WTC11 (cell line): ENCODE measurements around the gene SIRPB2. TPM values are rescaled to one million over a fixed set of nuclear protein-coding genes. Genes with fewer than 3 reads are reported as not detected.

ENCODE experiments used
- ATAC-seq: fragments of 200-7000 bp; cut with Tn5 transposase; 2 replicates; pipeline ENCODE4 v1.10.0; 2021; ENCODE audit warnings: mild to moderate bottlenecking, moderate library complexity
- CTCF ChIA-PET: fragments of 300-600 bp; sonication (Branson Sonifier 250); formaldehyde crosslinking; loops from one replicate; lab custom pipeline; 2021; ENCODE audit warnings: antibody characterized with exemption; lab: Charles Lee
- POLR2A ChIA-PET: fragments of 350-600 bp; sonication (Branson Sonifier 250); formaldehyde crosslinking; loops from one replicate; lab custom pipeline; 2021; ENCODE audit warnings: antibody characterized with exemption; lab: Charles Lee
- DNase-seq: peaks from one replicate; pipeline ENCODE4 v3.0.0; 2021; ENCODE audit warnings: low spot score
- H3K27ac Mint-ChIP-seq: 2 replicates; pipeline ENCODE4 v1.8.0; 2021; ENCODE audit warnings: mixed read lengths
- H3K27me3 Mint-ChIP-seq: 2 replicates; pipeline ENCODE4 v1.8.0; 2021; ENCODE audit warnings: low read depth, mild to moderate bottlenecking, moderate library complexity, mixed read lengths
- H3K36me3 Mint-ChIP-seq: 2 replicates; pipeline ENCODE4 v1.8.0; 2021; ENCODE audit warnings: mixed read lengths
- H3K4me1 Mint-ChIP-seq: 2 replicates; pipeline ENCODE4 v1.8.0; 2022; ENCODE audit warnings: mixed read lengths
- H3K4me3 Mint-ChIP-seq: 2 replicates; pipeline ENCODE4 v1.8.0; 2021; ENCODE audit warnings: mild to moderate bottlenecking, moderate library complexity, mixed read lengths
- H3K9me3 Mint-ChIP-seq: 2 replicates; pipeline ENCODE4 v1.8.0; 2021; ENCODE audit warnings: mixed read lengths
- ATF1 ChIP-seq: sonication (generic); formaldehyde crosslinking; IDR thresholded peaks from 2 replicates; pipeline ENCODE4 v1.8.1; 2023; ENCODE audit warnings: mild to moderate bottlenecking, moderate library complexity, missing genetic modification reagents
- CBFB ChIP-seq: sonication (generic); formaldehyde crosslinking; IDR thresholded peaks from 2 replicates; pipeline ENCODE4 v1.8.1; 2022; ENCODE audit warnings: mild to moderate bottlenecking, low read depth, missing genetic modification reagents
- GABPB1 ChIP-seq: sonication (generic); formaldehyde crosslinking; IDR thresholded peaks from 2 replicates; pipeline ENCODE4 v1.8.1; 2023; ENCODE audit warnings: mild to moderate bottlenecking, missing genetic modification reagents
- GRHL2 ChIP-seq: fragments of 250-450 bp; sonication (Bioruptor Pico); IDR thresholded peaks from 2 replicates; pipeline ENCODE4 v1.8.0; 2022; ENCODE audit warnings: mild to moderate bottlenecking, moderate library complexity; ENCODE audit not compliant: insufficient replicate concordance, severe bottlenecking
- GTF2I ChIP-seq: fragments of 250-450 bp; sonication (Bioruptor Pico); conservative IDR thresholded peaks from 2 replicates; pipeline ENCODE4 v1.4.0; 2021; ENCODE audit warnings: mild to moderate bottlenecking
- JAZF1 ChIP-seq: fragments of 250-450 bp; sonication (Bioruptor Pico); IDR thresholded peaks from 2 replicates; pipeline ENCODE4 v1.9.0; 2021; ENCODE audit warnings: moderate library complexity, mild to moderate bottlenecking, inconsistent platforms
- JUN ChIP-seq: sonication (generic); formaldehyde crosslinking; IDR thresholded peaks from 2 replicates; pipeline ENCODE4 v1.8.0; 2023; ENCODE audit warnings: mild to moderate bottlenecking, missing genetic modification reagents
- KAT7 ChIP-seq: sonication (generic); formaldehyde crosslinking; IDR thresholded peaks from 2 replicates; pipeline ENCODE4 v1.8.1; 2023; ENCODE audit warnings: missing genetic modification reagents, mild to moderate bottlenecking, borderline replicate concordance
- NFE2L1 ChIP-seq: sonication (generic); formaldehyde crosslinking; IDR thresholded peaks from 2 replicates; pipeline ENCODE4 v1.8.1; 2023; ENCODE audit warnings: missing genetic modification reagents
- NR3C1 ChIP-seq: sonication (generic); formaldehyde crosslinking; conservative IDR thresholded peaks from 2 replicates; pipeline ENCODE4 v1.8.1; 2023; ENCODE audit warnings: low read depth, mild to moderate bottlenecking, missing genetic modification reagents
- ZNF138 ChIP-seq: sonication (generic); formaldehyde crosslinking; conservative IDR thresholded peaks from 2 replicates; pipeline ENCODE4 v1.8.1; 2022; ENCODE audit warnings: mild to moderate bottlenecking, moderate library complexity, missing genetic modification reagents
- ZNF219 ChIP-seq: sonication (generic); formaldehyde crosslinking; IDR thresholded peaks from 2 replicates; pipeline ENCODE4 v1.8.0; 2023; ENCODE audit warnings: missing genetic modification reagents, mild to moderate bottlenecking, borderline replicate concordance
- ZNF396 ChIP-seq: fragments of 250-450 bp; sonication (Bioruptor Pico); IDR thresholded peaks from 2 replicates; pipeline ENCODE4 v1.8.0; 2021; ENCODE audit warnings: mild to moderate bottlenecking, moderate library complexity, borderline replicate concordance
- total RNA-seq: library from RNA; stranded (reverse); gene quantifications from 3 replicates; pipeline ENCODE4 v1.2.3, GENCODE V29; 2021
- TF ChIP-seq, protein P1 (sequence below): sonication (generic); formaldehyde crosslinking; IDR thresholded peaks from 2 replicates; pipeline ENCODE4 v1.8.0; 2022; ENCODE audit warnings: mild to moderate bottlenecking, missing genetic modification reagents
- TF ChIP-seq, protein P2 (sequence below): sonication (generic); formaldehyde crosslinking; IDR thresholded peaks from 2 replicates; pipeline ENCODE4 v1.8.1; 2022; ENCODE audit warnings: low read depth, missing genetic modification reagents, borderline replicate concordance
- TF ChIP-seq, protein P3 (sequence below): sonication (generic); formaldehyde crosslinking; IDR thresholded peaks from 2 replicates; pipeline ENCODE4 v1.8.0; 2022; ENCODE audit warnings: mild to moderate bottlenecking, missing genetic modification reagents
- TF ChIP-seq, protein P4 (sequence below): fragments of 250-450 bp; sonication (Bioruptor Pico); IDR thresholded peaks from 2 replicates; pipeline ENCODE4 v1.8.0; 2021; ENCODE audit warnings: mild to moderate bottlenecking
- TF ChIP-seq, protein P5 (sequence below): sonication (generic); formaldehyde crosslinking; IDR thresholded peaks from 2 replicates; pipeline ENCODE4 v1.8.1; 2023; ENCODE audit warnings: mild to moderate bottlenecking, missing genetic modification reagents
- TF ChIP-seq, protein P6 (sequence below): sonication (generic); formaldehyde crosslinking; IDR thresholded peaks from 2 replicates; pipeline ENCODE4 v1.8.1; 2022; ENCODE audit warnings: mild to moderate bottlenecking, missing genetic modification reagents, moderate library complexity, borderline replicate concordance
- TF ChIP-seq, protein P7 (sequence below): sonication (generic); formaldehyde crosslinking; IDR thresholded peaks from 2 replicates; pipeline ENCODE4 v1.8.1; 2023; ENCODE audit warnings: mild to moderate bottlenecking, missing genetic modification reagents, borderline replicate concordance

The SIRPB2 gene
- total RNA-seq, 1 experiment from 2014 or later = not detected

DNA sequence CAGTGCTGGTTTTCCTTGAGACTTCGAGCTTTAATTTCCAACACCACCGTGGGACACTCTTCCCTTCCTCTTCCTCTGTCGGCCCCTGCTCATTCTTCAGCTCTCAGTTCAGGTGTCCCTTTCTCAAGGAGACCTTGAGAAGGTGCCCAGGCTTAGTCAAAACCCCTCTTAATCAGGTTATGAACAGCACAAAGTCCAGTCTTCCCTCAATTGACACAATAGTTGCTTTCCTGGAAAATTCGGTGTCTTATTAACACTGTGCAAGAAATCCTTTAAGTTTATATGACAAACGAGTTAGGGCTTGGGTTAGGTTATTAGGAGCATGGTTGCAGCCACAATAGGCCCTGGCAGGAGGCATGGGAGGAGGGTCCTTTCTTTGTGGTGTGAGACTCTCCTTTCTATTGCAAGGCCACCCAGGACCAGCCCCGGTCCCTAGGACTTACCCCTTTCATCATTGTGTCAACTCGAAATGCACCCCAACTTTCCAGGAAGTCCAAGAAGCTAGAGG is 23.0 kb downstream of the SIRPB2 start (continued):
- TF ChIP-seq, protein P1, sequence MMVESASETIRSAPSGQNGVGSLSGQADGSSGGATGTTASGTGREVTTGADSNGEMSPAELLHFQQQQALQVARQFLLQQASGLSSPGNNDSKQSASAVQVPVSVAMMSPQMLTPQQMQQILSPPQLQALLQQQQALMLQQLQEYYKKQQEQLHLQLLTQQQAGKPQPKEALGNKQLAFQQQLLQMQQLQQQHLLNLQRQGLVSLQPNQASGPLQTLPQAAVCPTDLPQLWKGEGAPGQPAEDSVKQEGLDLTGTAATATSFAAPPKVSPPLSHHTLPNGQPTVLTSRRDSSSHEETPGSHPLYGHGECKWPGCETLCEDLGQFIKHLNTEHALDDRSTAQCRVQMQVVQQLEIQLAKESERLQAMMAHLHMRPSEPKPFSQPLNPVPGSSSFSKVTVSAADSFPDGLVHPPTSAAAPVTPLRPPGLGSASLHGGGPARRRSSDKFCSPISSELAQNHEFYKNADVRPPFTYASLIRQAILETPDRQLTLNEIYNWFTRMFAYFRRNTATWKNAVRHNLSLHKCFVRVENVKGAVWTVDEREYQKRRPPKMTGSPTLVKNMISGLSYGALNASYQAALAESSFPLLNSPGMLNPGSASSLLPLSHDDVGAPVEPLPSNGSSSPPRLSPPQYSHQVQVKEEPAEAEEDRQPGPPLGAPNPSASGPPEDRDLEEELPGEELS (CRISPR knock-in tag) = no peak
- TF ChIP-seq, protein P2, sequence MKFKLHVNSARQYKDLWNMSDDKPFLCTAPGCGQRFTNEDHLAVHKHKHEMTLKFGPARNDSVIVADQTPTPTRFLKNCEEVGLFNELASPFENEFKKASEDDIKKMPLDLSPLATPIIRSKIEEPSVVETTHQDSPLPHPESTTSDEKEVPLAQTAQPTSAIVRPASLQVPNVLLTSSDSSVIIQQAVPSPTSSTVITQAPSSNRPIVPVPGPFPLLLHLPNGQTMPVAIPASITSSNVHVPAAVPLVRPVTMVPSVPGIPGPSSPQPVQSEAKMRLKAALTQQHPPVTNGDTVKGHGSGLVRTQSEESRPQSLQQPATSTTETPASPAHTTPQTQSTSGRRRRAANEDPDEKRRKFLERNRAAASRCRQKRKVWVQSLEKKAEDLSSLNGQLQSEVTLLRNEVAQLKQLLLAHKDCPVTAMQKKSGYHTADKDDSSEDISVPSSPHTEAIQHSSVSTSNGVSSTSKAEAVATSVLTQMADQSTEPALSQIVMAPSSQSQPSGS = no peak
- TF ChIP-seq, protein P3, sequence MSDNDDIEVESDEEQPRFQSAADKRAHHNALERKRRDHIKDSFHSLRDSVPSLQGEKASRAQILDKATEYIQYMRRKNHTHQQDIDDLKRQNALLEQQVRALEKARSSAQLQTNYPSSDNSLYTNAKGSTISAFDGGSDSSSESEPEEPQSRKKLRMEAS = no peak
- TF ChIP-seq ZNF396 (CRISPR knock-in tag) = no peak

DNA sequence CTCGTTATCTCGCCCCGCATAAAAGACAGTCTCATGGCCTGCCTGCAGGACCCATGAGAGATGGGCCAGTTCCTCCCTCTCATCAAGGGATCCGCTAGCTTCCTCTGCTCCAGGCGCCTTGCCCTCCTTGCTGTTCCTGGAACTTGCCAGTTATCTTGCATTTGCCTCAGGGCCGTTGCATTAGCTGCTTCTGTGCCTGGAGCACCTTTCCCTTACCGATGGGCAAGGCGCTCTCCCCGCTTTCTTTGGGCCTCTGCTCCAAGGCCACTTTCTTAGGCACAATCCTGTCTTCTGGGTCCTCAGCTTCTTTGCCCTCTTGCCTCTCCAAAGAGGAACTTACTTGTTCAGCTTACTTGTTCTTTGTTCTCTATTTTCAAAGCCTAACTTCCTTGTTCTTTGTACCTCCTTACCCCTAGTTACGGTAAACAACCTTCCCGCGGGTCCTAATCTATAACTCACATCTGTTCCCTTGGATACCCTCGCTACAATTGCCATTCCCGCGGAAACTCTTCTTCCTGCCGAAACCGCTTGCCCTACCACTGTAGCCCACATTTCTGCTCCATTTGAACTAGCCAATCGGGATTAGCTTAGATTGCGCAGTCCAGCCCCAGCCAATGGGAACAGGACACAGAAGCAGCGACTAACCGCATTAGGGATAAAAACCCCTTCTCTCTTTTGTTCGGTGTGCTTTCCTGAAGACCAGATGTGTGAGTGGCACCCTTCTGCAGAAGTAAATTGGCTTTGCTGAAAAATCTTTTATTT is 23.7 kb downstream of the SIRPB2 start:
- no peak for ATAC-seq
- Mint-ChIP-seq H3K4me3 (peak overlapping the region; percentile 48), H3K27ac (0 out of 2 replicates have a peak overlapping the region, but pooled peaks have one; percentile 13), H3K27me3 (peaks cover 8% of the 10 kb centered on the region), H3K36me3 (peaks cover 12% of the 10 kb centered on the region), H3K9me3 (no peaks in the 10 kb centered on the region), H3K4me1 (peaks cover 27% of the 10 kb centered on the region)
- DNase-seq = no peak
- ChIA-PET POLR2A (interaction anchor here (1.0 to 1.6 kb wide), 2 partner anchors 33 to 44 kb away, joined by 3 to 4 read pairs; no protein-coding TSS in a partner anchor), CTCF (interaction anchor here (0.8 to 3.8 kb wide), 19 partner anchors 17 to 309 kb away, joined by 3 to 38 read pairs (median 7); partner anchors contain the start of gene RAD21L1)
- TF ChIP-seq ATF1 (CRISPR knock-in tag) = no peak
- TF ChIP-seq, protein P4, sequence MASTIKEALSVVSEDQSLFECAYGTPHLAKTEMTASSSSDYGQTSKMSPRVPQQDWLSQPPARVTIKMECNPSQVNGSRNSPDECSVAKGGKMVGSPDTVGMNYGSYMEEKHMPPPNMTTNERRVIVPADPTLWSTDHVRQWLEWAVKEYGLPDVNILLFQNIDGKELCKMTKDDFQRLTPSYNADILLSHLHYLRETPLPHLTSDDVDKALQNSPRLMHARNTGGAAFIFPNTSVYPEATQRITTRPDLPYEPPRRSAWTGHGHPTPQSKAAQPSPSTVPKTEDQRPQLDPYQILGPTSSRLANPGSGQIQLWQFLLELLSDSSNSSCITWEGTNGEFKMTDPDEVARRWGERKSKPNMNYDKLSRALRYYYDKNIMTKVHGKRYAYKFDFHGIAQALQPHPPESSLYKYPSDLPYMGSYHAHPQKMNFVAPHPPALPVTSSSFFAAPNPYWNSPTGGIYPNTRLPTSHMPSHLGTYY = no peak
- TF ChIP-seq GABPB1 (CRISPR knock-in tag) = 0 out of 2 replicates have a peak, but pooled peaks have one; percentile 21
- no peak for TF ChIP-seq CBFB (CRISPR knock-in tag)
- no peak for TF ChIP-seq JAZF1 (CRISPR knock-in tag)
- no peak for TF ChIP-seq JUN (CRISPR knock-in tag)
- TF ChIP-seq, protein P5, sequence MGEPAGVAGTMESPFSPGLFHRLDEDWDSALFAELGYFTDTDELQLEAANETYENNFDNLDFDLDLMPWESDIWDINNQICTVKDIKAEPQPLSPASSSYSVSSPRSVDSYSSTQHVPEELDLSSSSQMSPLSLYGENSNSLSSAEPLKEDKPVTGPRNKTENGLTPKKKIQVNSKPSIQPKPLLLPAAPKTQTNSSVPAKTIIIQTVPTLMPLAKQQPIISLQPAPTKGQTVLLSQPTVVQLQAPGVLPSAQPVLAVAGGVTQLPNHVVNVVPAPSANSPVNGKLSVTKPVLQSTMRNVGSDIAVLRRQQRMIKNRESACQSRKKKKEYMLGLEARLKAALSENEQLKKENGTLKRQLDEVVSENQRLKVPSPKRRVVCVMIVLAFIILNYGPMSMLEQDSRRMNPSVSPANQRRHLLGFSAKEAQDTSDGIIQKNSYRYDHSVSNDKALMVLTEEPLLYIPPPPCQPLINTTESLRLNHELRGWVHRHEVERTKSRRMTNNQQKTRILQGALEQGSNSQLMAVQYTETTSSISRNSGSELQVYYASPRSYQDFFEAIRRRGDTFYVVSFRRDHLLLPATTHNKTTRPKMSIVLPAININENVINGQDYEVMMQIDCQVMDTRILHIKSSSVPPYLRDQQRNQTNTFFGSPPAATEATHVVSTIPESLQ (CRISPR knock-in tag) = no peak
- TF ChIP-seq, all 79 proteins: peak for 1

DNA sequence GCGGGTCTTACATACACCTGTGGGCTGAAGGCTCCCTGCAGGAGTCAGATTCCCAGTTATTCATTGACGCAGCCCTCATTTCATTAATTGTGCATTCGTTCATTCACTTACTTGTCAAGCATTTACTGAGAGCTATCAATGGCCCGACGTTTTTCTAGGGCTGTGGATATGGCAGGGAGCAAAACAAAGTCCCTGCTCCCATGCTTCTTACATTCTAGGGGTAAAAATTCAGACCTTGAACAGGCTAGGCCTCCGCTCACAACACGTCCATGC is 24.2 kb downstream of the SIRPB2 start:
- Mint-ChIP-seq H3K27ac (no peak overlapping the region), H3K4me1 (peaks cover 27% of the 10 kb centered on the region), H3K27me3 (peaks cover 8% of the 10 kb centered on the region), H3K36me3 (peaks cover 12% of the 10 kb centered on the region), H3K4me3 (peak overlapping the region; percentile 48), H3K9me3 (no peaks in the 10 kb centered on the region)
- DNase-seq (no peak), ATAC-seq (peak; percentile 1; the same call in 1 of the 2 replicates)
- CTCF ChIA-PET = interaction anchor here (0.7 to 3.8 kb wide), 17 partner anchors 17 to 310 kb away, joined by 3 to 38 read pairs (median 7); no protein-coding TSS in a partner anchor
- POLR2A ChIA-PET = interaction anchor here (1.0 to 1.6 kb wide), 2 partner anchors 34 to 43 kb away, joined by 3 to 4 read pairs; no protein-coding TSS in a partner anchor
- no peak for TF ChIP-seq NFE2L1 (CRISPR knock-in tag)
- TF ChIP-seq ZNF138 (CRISPR knock-in tag) = no peak
- no peak for TF ChIP-seq NR3C1 (CRISPR knock-in tag)
- TF ChIP-seq, protein P6, sequence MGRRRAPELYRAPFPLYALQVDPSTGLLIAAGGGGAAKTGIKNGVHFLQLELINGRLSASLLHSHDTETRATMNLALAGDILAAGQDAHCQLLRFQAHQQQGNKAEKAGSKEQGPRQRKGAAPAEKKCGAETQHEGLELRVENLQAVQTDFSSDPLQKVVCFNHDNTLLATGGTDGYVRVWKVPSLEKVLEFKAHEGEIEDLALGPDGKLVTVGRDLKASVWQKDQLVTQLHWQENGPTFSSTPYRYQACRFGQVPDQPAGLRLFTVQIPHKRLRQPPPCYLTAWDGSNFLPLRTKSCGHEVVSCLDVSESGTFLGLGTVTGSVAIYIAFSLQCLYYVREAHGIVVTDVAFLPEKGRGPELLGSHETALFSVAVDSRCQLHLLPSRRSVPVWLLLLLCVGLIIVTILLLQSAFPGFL (CRISPR knock-in tag) = no peak
- no peak for TF ChIP-seq ZNF219
- TF ChIP-seq GRHL2 = no peak
- TF ChIP-seq GTF2I (CRISPR knock-in tag) = no peak
- TF ChIP-seq, protein P7, sequence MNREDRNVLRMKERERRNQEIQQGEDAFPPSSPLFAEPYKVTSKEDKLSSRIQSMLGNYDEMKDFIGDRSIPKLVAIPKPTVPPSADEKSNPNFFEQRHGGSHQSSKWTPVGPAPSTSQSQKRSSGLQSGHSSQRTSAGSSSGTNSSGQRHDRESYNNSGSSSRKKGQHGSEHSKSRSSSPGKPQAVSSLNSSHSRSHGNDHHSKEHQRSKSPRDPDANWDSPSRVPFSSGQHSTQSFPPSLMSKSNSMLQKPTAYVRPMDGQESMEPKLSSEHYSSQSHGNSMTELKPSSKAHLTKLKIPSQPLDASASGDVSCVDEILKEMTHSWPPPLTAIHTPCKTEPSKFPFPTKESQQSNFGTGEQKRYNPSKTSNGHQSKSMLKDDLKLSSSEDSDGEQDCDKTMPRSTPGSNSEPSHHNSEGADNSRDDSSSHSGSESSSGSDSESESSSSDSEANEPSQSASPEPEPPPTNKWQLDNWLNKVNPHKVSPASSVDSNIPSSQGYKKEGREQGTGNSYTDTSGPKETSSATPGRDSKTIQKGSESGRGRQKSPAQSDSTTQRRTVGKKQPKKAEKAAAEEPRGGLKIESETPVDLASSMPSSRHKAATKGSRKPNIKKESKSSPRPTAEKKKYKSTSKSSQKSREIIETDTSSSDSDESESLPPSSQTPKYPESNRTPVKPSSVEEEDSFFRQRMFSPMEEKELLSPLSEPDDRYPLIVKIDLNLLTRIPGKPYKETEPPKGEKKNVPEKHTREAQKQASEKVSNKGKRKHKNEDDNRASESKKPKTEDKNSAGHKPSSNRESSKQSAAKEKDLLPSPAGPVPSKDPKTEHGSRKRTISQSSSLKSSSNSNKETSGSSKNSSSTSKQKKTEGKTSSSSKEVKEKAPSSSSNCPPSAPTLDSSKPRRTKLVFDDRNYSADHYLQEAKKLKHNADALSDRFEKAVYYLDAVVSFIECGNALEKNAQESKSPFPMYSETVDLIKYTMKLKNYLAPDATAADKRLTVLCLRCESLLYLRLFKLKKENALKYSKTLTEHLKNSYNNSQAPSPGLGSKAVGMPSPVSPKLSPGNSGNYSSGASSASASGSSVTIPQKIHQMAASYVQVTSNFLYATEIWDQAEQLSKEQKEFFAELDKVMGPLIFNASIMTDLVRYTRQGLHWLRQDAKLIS (CRISPR knock-in tag) = no peak
- TF ChIP-seq KAT7 (CRISPR knock-in tag) = no peak
